ENCODE results near the gene TNN.
"Not testable (repeated sequence)": the region's sequence is repeated elsewhere in the genome, so short reads cannot be mapped to it uniquely, and the experiment has no call there.

GRCh38 chr1:175044591-175044990 lies 23.0 kb upstream of the TNN start:
- TF ChIP-seq, protein P1, sequence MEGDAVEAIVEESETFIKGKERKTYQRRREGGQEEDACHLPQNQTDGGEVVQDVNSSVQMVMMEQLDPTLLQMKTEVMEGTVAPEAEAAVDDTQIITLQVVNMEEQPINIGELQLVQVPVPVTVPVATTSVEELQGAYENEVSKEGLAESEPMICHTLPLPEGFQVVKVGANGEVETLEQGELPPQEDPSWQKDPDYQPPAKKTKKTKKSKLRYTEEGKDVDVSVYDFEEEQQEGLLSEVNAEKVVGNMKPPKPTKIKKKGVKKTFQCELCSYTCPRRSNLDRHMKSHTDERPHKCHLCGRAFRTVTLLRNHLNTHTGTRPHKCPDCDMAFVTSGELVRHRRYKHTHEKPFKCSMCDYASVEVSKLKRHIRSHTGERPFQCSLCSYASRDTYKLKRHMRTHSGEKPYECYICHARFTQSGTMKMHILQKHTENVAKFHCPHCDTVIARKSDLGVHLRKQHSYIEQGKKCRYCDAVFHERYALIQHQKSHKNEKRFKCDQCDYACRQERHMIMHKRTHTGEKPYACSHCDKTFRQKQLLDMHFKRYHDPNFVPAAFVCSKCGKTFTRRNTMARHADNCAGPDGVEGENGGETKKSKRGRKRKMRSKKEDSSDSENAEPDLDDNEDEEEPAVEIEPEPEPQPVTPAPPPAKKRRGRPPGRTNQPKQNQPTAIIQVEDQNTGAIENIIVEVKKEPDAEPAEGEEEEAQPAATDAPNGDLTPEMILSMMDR (IDR thresholded peaks at IDR 0.05; ENCODE audit: insufficient read depth, low read length), result not testable (repeated sequence)
- TF ChIP-seq, protein P2, sequence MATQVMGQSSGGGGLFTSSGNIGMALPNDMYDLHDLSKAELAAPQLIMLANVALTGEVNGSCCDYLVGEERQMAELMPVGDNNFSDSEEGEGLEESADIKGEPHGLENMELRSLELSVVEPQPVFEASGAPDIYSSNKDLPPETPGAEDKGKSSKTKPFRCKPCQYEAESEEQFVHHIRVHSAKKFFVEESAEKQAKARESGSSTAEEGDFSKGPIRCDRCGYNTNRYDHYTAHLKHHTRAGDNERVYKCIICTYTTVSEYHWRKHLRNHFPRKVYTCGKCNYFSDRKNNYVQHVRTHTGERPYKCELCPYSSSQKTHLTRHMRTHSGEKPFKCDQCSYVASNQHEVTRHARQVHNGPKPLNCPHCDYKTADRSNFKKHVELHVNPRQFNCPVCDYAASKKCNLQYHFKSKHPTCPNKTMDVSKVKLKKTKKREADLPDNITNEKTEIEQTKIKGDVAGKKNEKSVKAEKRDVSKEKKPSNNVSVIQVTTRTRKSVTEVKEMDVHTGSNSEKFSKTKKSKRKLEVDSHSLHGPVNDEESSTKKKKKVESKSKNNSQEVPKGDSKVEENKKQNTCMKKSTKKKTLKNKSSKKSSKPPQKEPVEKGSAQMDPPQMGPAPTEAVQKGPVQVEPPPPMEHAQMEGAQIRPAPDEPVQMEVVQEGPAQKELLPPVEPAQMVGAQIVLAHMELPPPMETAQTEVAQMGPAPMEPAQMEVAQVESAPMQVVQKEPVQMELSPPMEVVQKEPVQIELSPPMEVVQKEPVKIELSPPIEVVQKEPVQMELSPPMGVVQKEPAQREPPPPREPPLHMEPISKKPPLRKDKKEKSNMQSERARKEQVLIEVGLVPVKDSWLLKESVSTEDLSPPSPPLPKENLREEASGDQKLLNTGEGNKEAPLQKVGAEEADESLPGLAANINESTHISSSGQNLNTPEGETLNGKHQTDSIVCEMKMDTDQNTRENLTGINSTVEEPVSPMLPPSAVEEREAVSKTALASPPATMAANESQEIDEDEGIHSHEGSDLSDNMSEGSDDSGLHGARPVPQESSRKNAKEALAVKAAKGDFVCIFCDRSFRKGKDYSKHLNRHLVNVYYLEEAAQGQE (IDR thresholded peaks at IDR 0.05; ENCODE audit: insufficient replicate concordance, low read depth), result not testable (repeated sequence)
- TF ChIP-seq POLR2AphosphoS5 (IDR thresholded peaks at IDR 0.05; ENCODE audit: low read depth); SPI1 (IDR thresholded peaks at IDR 0.05; ENCODE audit: borderline replicate concordance, low read depth): not testable (repeated sequence)

Data from HL-60 (cell line).